HCT116 (cell line): ENCODE results near the gene CDC42BPA. TPM values are rescaled to one million over a fixed set of nuclear protein-coding genes. Genes with fewer than 3 reads are reported as not detected.

Experiments used
- ATAC-seq: fragments of 200-7000 bp; cut with Tn5 transposase; 2 replicates; pipeline ENCODE4 v1.9.1; 2020; ENCODE audit warnings: mild to moderate bottlenecking, moderate library complexity
- BruUV-seq: library from RNA; stranded (reverse); fragments of 400-500 nt; replicated peaks from 2 replicates; lab custom pipeline; 2021; lab: Mats Ljungman, UMichigan
- CTCF ChIA-PET: fragments of 300-600 bp; sonication (Branson Sonifier 250); formaldehyde crosslinking; loops from one replicate; lab custom pipeline; 2021; ENCODE audit warnings: antibody characterized with exemption; lab: Charles Lee
- POLR2A ChIA-PET: fragments of 300-600, 350-600 bp; sonication (Branson Sonifier 250); formaldehyde crosslinking; loops from one replicate; lab custom pipeline; 2021; ENCODE audit warnings: antibody characterized with exemption; lab: Charles Lee
- RAD21 ChIA-PET, 2 experiments: fragments of 300-600 bp; sonication (Branson Sonifier 250); formaldehyde crosslinking; loops; one replicate each; lab custom pipeline; 2023; ENCODE audit warnings: low total read pairs in 2 of 2; ENCODE audit not compliant: uncharacterized antibody in 2 of 2, unreplicated experiment in 2 of 2, low non-redundant PET in 1 of 2; lab: Charles Lee
- DNase-seq: peaks from one replicate; pipeline ENCODE4 v3.0.0-alpha.2; 2010; ENCODE audit warnings: low read depth, low spot score
- H2AFZ ChIP-seq: fragments of 200-600 bp; shearing (Covaris generic), sonication (generic); 2 replicates; pipeline ENCODE4 v1.6.1; 2017; ENCODE audit warnings: low read depth, mixed run types, mixed read lengths, antibody characterized with exemption, low read length; ENCODE audit not compliant: poor library complexity, severe bottlenecking
- H3K27ac ChIP-seq: 2 replicates; pipeline ENCODE4 v1.5.1; 2012; ENCODE audit warnings: low read depth, low read length
- H3K27me3 ChIP-seq: fragments of 200-600 bp; sonication (generic); 2 replicates; pipeline ENCODE4 v1.6.1; 2016; ENCODE audit warnings: mixed run types, low read length, mixed read lengths; ENCODE audit not compliant: insufficient read depth
- H3K36me3 ChIP-seq, 2 experiments: fragments of 200-500 bp in 1 of 2; fragments of 200-600 bp in 1 of 2; sonication (Bioruptor generic) in 1 of 2; sonication (generic) in 1 of 2; 2 replicates each; pipeline versions ENCODE4 v1.5.1 to v1.6.1; 2014 to 2016; ENCODE audit warnings: low read length in 2 of 2, inconsistent platforms in 1 of 2, mixed read lengths in 1 of 2, mixed run types in 1 of 2; ENCODE audit not compliant: insufficient read depth in 2 of 2, control insufficient read depth in 1 of 2
- H3K4me1 ChIP-seq, 2 experiments: fragments of 200-600 bp in 1 of 2; sonication (generic) in 1 of 2; 2 replicates each; pipeline versions ENCODE4 v1.5.1 to v1.6.1; 2012 to 2017; ENCODE audit warnings: low read length in 2 of 2, inconsistent platforms in 1 of 2, mild to moderate bottlenecking in 1 of 2, mixed read lengths in 1 of 2, mixed run types in 1 of 2, moderate library complexity in 1 of 2; ENCODE audit not compliant: insufficient read depth in 2 of 2, control insufficient read depth in 1 of 2
- H3K4me2 ChIP-seq: fragments of 200-600 bp; sonication (generic); 2 replicates; pipeline ENCODE4 v1.6.1; 2017; ENCODE audit warnings: mixed run types, low read length, mixed read lengths
- H3K4me3 ChIP-seq, 2 experiments: fragments of 200-600 bp in 1 of 2; sonication (generic) in 1 of 2; replicated peaks in 1 of 2; 2 replicates each; pipeline ENCODE4 v1.5.1; 2011 to 2016; ENCODE audit warnings: low read length in 2 of 2, control low read depth in 1 of 2, low read depth in 1 of 2, mild to moderate bottlenecking in 1 of 2, mixed read lengths in 1 of 2, mixed run types in 1 of 2
- H3K79me2 ChIP-seq: fragments of 200-600 bp; sonication (generic); 2 replicates; pipeline ENCODE4 v1.6.1; 2017; ENCODE audit warnings: mild to moderate bottlenecking, mixed run types, low read length, moderate library complexity, mixed read lengths; ENCODE audit not compliant: insufficient read depth
- H3K9ac ChIP-seq: fragments of 200-600 bp; sonication (generic); 2 replicates; pipeline ENCODE4 v1.6.1; 2016; ENCODE audit warnings: low read length, mixed read lengths
- H3K9me2 ChIP-seq: fragments of 200-600 bp; sonication (generic), shearing (Covaris generic); 2 replicates; pipeline ENCODE4 v1.6.1; 2017; ENCODE audit warnings: mixed run types, mild to moderate bottlenecking, moderate library complexity; ENCODE audit not compliant: insufficient read depth
- H3K9me3 ChIP-seq, 2 experiments: fragments of 200-500 bp in 1 of 2; fragments of 200-600 bp in 1 of 2; sonication (Bioruptor generic) in 1 of 2; sonication (generic) in 1 of 2; 2 replicates each; pipeline ENCODE4 v1.6.1; 2014 to 2017; ENCODE audit warnings: low read length in 2 of 2, mixed read lengths in 2 of 2, inconsistent platforms in 1 of 2, low read depth in 1 of 2, mild to moderate bottlenecking in 1 of 2, mixed run types in 1 of 2, moderate library complexity in 1 of 2; ENCODE audit not compliant: control insufficient read depth in 1 of 2, insufficient read depth in 1 of 2
- H4K20me1 ChIP-seq: fragments of 200-600 bp; sonication (generic), shearing (Covaris generic); 2 replicates; pipeline ENCODE4 v1.6.1; 2017; ENCODE audit warnings: mixed run types, mild to moderate bottlenecking, moderate library complexity; ENCODE audit not compliant: insufficient read depth
- ELF1 ChIP-seq: IDR thresholded peaks from 2 replicates; pipeline ENCODE4 v1.6.1; 2012; ENCODE audit warnings: low read depth, borderline replicate concordance
- FOSL1 ChIP-seq: IDR thresholded peaks from 2 replicates; pipeline ENCODE4 v1.6.1; 2012; ENCODE audit warnings: low read depth
- POLR2A ChIP-seq: IDR thresholded peaks from 2 replicates; pipeline ENCODE4 v1.7.0; 2011; ENCODE audit warnings: borderline replicate concordance; ENCODE audit not compliant: insufficient read depth, insufficient read length; ENCODE audit errors: extremely low read depth
- POLR2AphosphoS5 ChIP-seq: IDR thresholded peaks from 2 replicates; pipeline ENCODE4 v1.6.1; 2011; ENCODE audit warnings: mild to moderate bottlenecking, low read depth, low read length, moderate library complexity
- RAD21 ChIP-seq: IDR thresholded peaks from 2 replicates; pipeline ENCODE4 v1.6.1; 2012; ENCODE audit warnings: low read depth, mild to moderate bottlenecking
- YY1 ChIP-seq: IDR thresholded peaks from 2 replicates; pipeline ENCODE4 v1.6.1; 2011; ENCODE audit warnings: low read length, low read depth, moderate library complexity, mild to moderate bottlenecking; ENCODE audit not compliant: insufficient replicate concordance; ENCODE audit errors: extremely low read depth
- ZFX ChIP-seq: fragments of 450-650 bp; IDR thresholded peaks from 2 replicates; pipeline ENCODE4 v1.6.1; 2017
- intact Hi-C: fragments of 100-400 bp; cut with micrococcal nuclease; formaldehyde crosslinking; loops from 2 replicates; pipeline ENCODE4 v1.10.0; 2022
- total RNA-seq: library from RNA; stranded (reverse); gene quantifications from one replicate; pipeline ENCODE4 v1.2.1, GENCODE V29; 2021; ENCODE audit not compliant: unreplicated experiment
- TF ChIP-seq, protein P1 (sequence below): IDR thresholded peaks from 2 replicates; pipeline ENCODE4 v1.6.1; 2012; ENCODE audit warnings: low read depth
- TF ChIP-seq, protein P2 (sequence below), 3 experiments: fragments of 200-600 bp in 1 of 3; sonication (generic) in 1 of 3; IDR thresholded peaks in 2 of 3; conservative IDR thresholded peaks in 1 of 3; 2 replicates each; pipeline ENCODE4 v1.5.1; 2012 to 2017; ENCODE audit warnings: low read depth in 2 of 3, low read length in 2 of 3, antibody characterized with exemption in 1 of 3, borderline replicate concordance in 1 of 3, control low read depth in 1 of 3, mild to moderate bottlenecking in 1 of 3, mixed read lengths in 1 of 3, mixed run types in 1 of 3, moderate library complexity in 1 of 3; ENCODE audit not compliant: insufficient read depth in 1 of 3
- TF ChIP-seq, protein P3 (sequence below): IDR thresholded peaks from 2 replicates; pipeline ENCODE4 v1.6.1; 2012

CDC42BPA gene
- total RNA-seq, 1 experiment from 2014 or later, result 44.0 TPM

DNA sequence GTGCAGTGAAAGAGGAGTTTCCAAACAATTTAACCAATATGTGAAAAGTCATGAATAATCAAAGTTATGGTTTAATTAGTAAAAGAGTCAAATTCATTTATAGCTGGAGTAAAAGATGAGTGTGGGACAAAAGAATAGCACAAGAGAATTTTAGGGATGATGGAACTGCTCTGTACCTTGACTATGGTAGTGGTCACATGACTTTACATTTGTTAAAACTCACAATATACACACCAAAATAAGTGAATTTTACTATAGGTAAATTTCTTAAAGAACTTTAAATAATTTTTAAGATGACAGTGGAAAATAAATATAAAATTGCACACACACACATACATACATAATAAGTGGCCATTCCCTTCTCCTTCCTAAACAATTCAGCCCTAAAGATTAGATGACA, 13.6 kb downstream of the CDC42BPA start (continued):
- TF ChIP-seq, protein P1, sequence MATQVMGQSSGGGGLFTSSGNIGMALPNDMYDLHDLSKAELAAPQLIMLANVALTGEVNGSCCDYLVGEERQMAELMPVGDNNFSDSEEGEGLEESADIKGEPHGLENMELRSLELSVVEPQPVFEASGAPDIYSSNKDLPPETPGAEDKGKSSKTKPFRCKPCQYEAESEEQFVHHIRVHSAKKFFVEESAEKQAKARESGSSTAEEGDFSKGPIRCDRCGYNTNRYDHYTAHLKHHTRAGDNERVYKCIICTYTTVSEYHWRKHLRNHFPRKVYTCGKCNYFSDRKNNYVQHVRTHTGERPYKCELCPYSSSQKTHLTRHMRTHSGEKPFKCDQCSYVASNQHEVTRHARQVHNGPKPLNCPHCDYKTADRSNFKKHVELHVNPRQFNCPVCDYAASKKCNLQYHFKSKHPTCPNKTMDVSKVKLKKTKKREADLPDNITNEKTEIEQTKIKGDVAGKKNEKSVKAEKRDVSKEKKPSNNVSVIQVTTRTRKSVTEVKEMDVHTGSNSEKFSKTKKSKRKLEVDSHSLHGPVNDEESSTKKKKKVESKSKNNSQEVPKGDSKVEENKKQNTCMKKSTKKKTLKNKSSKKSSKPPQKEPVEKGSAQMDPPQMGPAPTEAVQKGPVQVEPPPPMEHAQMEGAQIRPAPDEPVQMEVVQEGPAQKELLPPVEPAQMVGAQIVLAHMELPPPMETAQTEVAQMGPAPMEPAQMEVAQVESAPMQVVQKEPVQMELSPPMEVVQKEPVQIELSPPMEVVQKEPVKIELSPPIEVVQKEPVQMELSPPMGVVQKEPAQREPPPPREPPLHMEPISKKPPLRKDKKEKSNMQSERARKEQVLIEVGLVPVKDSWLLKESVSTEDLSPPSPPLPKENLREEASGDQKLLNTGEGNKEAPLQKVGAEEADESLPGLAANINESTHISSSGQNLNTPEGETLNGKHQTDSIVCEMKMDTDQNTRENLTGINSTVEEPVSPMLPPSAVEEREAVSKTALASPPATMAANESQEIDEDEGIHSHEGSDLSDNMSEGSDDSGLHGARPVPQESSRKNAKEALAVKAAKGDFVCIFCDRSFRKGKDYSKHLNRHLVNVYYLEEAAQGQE, result no peak

DNA sequence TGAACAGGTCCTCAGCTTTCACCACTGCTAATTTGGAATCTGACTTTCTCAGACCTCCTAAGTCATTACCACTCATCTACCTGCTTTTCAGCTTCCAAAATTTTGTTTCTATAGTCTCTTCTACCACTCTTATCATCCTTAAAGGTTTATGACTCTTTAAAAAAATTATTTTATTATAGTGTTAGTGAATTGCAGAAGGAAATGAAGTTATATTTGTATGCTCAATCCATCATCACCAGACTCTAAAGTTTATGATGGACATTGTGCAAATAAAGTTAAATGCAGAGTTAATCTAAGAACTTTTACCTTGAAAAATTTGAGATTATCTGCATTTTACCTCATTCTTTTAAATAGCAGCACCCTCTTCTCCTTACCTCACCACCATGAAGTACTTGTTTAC, 14.6 kb downstream of the CDC42BPA start:
- no peak for ATAC-seq
- CTCF ChIA-PET, result no interaction called here
- POLR2A ChIA-PET, result no interaction called here

More for the DNA sequence above, 14.6 kb downstream of the CDC42BPA start:
- Histone ChIP-seq H3K4me3 (no peak overlapping the region), H4K20me1 (0 out of 2 replicates have a peak, but pooled peaks cover 4% of the 10 kb centered on the region), H3K9me2 (no peaks in the 10 kb centered on the region), H3K9me3 (no peaks in the 10 kb centered on the region), H3K9ac (no peak overlapping the region), H3K4me2 (no peak overlapping the region), H2AFZ (no peak overlapping the region), H3K27me3 (no peaks in the 10 kb centered on the region), H3K79me2 (peaks cover 98% of the 10 kb centered on the region), H3K36me3 (no peaks in the 10 kb centered on the region), H3K27ac (no peak overlapping the region), H3K4me1 (peaks cover 0 to 6% of the 10 kb centered on the region in 2 experiments; a peak in 1 of 4 replicates)
- DNase-seq, result no peak
- intact Hi-C loops, result no loop called here
- no TSS peak for BruUV-seq
- TF ChIP-seq, protein P2, sequence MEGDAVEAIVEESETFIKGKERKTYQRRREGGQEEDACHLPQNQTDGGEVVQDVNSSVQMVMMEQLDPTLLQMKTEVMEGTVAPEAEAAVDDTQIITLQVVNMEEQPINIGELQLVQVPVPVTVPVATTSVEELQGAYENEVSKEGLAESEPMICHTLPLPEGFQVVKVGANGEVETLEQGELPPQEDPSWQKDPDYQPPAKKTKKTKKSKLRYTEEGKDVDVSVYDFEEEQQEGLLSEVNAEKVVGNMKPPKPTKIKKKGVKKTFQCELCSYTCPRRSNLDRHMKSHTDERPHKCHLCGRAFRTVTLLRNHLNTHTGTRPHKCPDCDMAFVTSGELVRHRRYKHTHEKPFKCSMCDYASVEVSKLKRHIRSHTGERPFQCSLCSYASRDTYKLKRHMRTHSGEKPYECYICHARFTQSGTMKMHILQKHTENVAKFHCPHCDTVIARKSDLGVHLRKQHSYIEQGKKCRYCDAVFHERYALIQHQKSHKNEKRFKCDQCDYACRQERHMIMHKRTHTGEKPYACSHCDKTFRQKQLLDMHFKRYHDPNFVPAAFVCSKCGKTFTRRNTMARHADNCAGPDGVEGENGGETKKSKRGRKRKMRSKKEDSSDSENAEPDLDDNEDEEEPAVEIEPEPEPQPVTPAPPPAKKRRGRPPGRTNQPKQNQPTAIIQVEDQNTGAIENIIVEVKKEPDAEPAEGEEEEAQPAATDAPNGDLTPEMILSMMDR (IDR thresholded peaks at IDR 0.05 in 2 of 3, conservative IDR thresholded peaks at IDR 0.05 in 1 of 3; ENCODE audit: borderline replicate concordance in 1 of 3, insufficient read depth in 1 of 3, low read depth in 2 of 3, low read length in 2 of 3), result no peak
- no peak for TF ChIP-seq YY1
- no peak for TF ChIP-seq ELF1
- TF ChIP-seq ZFX, result no peak
- no peak for TF ChIP-seq RAD21
- TF ChIP-seq, protein P3, sequence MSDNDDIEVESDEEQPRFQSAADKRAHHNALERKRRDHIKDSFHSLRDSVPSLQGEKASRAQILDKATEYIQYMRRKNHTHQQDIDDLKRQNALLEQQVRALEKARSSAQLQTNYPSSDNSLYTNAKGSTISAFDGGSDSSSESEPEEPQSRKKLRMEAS, result no peak
- no peak for TF ChIP-seq POLR2A
- TF ChIP-seq POLR2AphosphoS5, result no peak
- no peak for TF ChIP-seq FOSL1
- RAD21 ChIA-PET, result no interaction called here
